SK-N-SH (cell line): Measurements from ENCODE around the gene PTPN14.

Experiments
- CTCF ChIP-seq: fragments of 200-600 bp; sonication (generic); IDR thresholded peaks from 2 replicates; pipeline ENCODE4 v1.6.1; 2017; ENCODE audit warnings: antibody characterized with exemption, mild to moderate bottlenecking, moderate library complexity
- ELF1 ChIP-seq: IDR thresholded peaks from 2 replicates; pipeline ENCODE4 v1.4.0; 2012
- EP300 ChIP-seq, 2 experiments: IDR thresholded peaks; 2 replicates each; pipeline versions ENCODE4 v1.4.0 to v1.6.1; 2012; ENCODE audit warnings: borderline replicate concordance in 1 of 2, low read depth in 1 of 2, low read length in 1 of 2
- EZH2phosphoT487 ChIP-seq: fragments of 200-600 bp; sonication (generic); IDR thresholded peaks from 2 replicates; pipeline ENCODE4 v1.6.1; 2017; ENCODE audit warnings: low read depth, mixed run types, mild to moderate bottlenecking, antibody characterized with exemption, moderate library complexity, borderline replicate concordance
- FOXM1 ChIP-seq: IDR thresholded peaks from 2 replicates; pipeline ENCODE4 v1.4.0; 2012; ENCODE audit warnings: low read depth, mild to moderate bottlenecking
- YY1 ChIP-seq: IDR thresholded peaks from 2 replicates; pipeline ENCODE4 v1.4.0; 2012; ENCODE audit warnings: low read depth, mild to moderate bottlenecking

GRCh38 chr1:214341459-214341858 is 209.9 kb downstream of the PTPN14 start:
- no peak for TF ChIP-seq EZH2phosphoT487
- TF ChIP-seq FOXM1: no peak
- TF ChIP-seq CTCF: no peak
- no peak for TF ChIP-seq ELF1
- TF ChIP-seq YY1: no peak
- TF ChIP-seq EP300 (IDR thresholded peaks at IDR 0.05; ENCODE audit: borderline replicate concordance in 1 of 2, low read depth in 1 of 2, low read length in 1 of 2): no peak
